Stimulated activated CD4-positive, alpha-beta T cell treated with anti-CD3 and anti-CD28 coated beads, Interleukin-1b, Interleukin-23, amount 100 ng/mL, for 1 hour (primary cell): ENCODE results near the gene AMOTL1.
"Not testable (repeated sequence)": the region's sequence is repeated elsewhere in the genome, so short reads cannot be mapped to it uniquely, and the experiment has no call there.

Experiments
- DNase-seq, 2 donors: peaks; one replicate each; pipeline ENCODE4 v3.0.0-alpha.2; 2020; ENCODE audit warnings: low read depth in 2 of 2

AMOTL1 gene

DNA sequence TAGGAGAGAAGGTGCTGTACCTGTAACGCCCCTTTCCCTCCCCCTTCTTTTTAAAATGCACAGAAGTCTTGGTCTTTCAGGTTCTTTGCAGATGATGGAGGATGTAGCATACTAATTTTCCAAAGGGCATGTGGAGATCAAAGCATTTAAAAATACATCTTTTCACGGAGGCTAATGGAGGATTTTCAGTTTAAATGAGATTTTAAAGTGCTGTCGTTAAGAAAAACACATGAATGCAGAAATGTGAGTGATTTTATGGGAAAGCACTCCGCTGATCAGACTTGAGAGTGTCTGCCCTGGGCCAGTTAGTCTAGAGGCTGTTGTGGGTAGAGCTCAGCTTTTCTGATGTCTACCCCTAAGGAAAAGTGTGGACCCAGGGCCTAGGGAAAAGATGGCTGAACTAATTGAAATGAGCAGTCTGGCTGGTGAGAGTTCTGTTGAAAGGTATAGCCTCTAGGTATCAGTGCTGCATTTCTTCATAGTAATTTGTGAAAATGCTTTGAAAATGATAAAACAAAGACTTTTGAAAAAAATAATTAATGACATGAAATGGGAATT, 2.5 kb downstream of the AMOTL1 start:
- DNase-seq: no peak

DNA sequence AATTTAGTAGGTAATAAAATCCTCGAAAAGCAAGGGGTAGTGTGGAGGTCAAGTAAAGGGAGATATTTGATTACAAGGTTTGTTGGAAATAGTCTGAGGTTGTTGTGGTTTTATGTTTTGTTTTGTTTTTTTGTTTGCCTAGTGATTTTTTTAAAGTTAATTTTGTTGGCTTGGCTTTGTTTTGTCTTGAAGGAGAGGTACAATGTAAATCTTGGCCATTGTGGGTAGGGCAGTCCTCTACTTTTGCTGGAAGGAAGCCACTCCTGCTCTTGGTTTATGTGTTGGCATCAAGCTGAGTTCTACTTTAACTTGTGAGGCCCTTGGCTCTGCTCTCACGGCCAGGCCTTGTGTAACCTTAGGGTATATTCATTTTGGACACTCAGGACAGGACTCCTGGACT, 3.2 kb downstream of the AMOTL1 start:
- no peak for DNase-seq

DNA sequence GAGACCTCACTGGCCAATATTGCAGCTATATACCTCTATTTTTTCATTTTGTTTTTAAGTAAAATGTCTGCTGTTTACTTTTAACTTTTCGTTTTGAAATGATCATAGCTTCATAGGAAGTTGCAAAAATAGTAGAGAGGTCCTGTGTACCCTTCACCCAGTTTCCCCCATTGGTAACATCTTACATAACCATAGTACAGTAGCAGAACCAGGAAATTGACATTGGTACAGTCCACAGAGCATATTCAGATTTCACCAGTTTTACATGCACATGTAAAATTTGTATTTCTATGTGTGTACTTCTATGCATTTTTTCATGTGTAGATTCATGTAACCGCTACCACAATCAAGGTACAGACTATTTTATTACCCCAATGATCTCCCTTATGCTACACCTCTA, 3.8 kb downstream of the AMOTL1 start:
- DNase-seq: no peak

DNA sequence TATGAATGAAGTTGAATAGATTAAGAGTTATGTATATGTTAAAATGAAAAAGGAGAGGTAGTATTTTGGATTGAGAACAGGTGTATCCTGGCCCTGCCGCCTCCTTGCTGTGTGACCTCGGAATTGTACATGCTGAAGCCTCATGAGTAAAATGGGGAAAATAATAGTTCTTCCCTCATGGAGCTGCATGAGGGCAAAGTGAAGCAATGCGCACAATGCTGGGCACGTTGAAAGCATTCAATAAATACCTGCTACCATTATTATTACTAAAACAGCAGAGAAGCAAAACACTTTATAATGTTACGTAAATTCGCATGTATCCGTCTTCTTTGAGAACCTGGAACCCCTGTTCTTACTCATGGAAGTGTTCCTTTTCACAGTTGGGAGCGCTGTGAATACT, 5.7 kb downstream of the AMOTL1 start:
- no peak for DNase-seq

DNA sequence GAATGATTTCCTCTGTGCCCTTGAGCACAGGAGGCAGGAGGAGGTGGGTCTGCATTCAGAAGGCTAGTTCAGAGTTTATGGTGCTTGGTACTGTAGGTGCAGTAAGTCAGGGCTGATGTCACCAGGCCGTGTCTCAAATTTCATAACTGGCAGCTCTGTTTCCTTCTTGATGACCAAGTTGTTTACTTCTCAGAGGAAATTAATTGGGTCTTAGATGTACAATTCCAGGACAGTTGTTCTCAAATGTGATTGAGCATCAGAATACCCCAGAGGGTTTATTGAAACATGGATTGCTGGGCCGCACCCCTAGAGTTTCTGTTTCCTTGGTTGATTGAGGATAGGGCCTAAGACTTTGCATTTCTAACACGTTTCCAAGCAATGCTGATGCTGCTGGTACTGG, 6.2 kb downstream of the AMOTL1 start:
- no peak for DNase-seq

DNA sequence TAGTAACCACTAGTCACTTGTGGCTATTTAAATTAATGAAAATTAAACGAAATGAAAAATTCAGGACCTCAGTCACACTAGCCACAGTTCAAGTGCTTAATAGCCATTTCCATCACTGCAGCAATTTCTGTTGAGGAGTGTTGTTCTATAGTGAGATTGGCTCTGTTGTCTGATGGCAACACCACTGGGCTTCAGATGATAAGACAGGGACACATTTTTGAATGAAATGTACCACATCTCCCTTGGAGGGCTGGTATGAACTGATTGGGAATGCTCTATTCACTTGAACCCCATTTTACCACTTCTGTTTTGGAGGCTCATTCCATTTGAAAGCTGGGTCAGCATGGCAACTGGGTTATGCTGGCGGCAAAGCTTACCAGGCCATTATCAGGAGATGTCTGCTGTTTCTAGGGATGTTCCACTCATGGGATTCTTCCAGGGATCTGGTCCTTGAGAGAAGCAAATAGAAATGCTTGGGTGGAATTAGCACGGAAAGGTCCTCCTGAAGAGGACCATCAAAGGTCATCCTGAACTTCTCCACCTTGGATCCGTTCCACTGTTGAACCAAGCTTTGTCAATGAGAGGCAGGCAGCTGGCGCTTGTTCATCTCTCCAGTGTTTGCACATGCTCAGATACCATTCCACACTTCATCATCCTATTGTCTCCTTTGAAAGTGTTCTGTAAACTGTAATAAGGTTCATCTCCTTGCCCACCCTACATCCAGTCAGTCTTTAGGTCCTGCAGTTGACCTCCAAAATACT, 7.6 kb downstream of the AMOTL1 start:
- DNase-seq: no peak

DNA sequence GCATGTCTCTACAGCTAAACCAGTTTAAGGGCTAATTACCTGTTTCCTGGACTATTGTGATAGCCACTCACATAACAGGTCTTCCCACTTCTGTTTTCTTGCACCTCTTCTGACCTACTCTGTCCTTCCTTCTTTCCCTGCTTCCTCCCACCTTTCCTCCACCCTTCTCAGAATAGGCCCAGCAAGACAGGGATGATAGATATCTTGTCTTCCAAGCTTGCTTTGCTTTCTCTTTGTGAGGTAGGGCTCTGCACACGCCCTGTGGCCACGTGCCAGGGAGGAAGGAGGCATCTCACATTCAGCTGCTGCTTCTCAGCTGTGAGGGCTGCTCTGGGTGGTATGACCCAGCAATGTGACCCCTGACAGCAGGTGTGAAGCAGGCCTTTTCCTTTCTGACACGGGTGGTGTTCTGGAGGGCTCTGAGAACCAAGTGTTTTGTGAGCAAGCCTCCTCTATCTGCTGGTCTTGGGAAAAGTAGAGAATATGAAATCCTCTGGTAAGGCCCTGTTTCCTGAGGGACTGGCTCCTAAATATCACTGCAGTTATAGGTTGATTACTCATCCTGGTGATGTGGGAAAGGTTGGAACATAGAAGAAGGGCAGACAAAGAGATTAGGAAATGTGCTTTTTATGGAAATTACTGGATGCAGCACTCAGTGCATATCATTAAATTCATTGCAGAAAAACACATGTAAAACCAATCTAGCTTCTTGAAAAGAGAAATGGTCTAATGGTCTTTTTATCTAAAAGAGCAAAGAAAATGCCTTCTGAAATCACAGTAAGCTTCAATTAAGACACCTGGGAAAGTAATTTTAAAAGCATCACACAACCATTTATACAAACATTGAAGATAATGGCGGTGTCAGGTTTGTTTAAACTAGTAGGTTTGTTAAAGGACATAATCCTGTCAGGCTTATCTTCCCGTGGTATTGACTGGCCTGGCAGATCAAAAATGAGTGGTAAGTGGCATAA, 8.5 kb downstream of the AMOTL1 start:
- DNase-seq: no peak

DNA sequence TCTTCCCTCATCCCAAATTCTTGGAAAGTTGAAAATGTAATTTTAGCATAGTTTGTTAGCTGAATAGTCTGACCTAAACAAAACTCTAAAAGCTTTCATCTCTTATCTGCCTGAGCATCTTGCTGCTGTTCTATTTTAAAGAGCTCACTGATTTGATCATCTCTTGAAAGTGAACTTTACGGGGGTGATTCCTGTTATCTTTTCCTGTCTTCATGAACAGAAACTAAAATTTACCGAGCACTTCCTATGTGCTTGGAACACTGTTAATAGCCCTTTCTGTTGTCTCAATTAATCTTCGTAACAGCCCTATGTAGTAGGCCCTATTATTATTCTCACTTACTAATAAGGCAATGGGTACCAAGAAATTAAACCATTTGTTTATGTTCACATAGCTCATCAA, 12.3 kb downstream of the AMOTL1 start:
- no peak for DNase-seq

DNA sequence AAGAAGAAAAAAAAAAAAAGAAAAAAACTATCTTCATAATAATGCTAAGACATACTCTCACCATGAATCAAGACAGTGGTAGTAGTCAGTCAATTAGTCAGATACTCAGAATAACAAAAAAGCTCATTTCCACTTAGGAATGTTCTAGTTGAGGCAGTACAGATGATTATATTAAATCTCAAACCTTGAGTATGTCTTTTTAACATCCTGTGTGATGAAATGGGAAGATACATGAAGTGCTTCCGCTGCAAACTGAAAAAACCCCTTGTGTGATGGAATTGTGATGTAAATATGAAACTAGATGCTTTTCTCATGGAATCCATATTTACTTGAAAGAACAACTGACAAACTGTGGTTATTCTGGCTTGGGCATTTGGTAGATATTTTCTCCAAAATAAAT, 13.7 kb downstream of the AMOTL1 start:
- DNase-seq: no peak

DNA sequence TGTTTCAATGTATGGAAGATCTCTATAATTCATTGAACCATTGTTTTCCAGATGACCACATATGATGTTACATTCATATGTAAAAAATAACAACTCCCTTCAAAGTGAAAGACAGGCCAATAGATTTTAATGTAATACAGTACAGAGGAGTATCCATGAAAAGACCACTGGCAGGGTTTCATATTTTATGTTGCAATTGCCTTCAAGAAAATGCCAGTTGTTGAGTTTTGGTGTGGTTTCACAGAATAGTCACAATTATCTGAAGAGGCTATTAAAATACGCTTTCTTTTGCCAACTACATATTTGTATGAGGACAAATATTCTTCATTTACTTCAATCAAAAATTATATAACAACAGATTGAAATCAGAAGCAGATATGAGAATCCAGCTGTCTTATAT, 14.3 kb downstream of the AMOTL1 start:
- DNase-seq: no peak

DNA sequence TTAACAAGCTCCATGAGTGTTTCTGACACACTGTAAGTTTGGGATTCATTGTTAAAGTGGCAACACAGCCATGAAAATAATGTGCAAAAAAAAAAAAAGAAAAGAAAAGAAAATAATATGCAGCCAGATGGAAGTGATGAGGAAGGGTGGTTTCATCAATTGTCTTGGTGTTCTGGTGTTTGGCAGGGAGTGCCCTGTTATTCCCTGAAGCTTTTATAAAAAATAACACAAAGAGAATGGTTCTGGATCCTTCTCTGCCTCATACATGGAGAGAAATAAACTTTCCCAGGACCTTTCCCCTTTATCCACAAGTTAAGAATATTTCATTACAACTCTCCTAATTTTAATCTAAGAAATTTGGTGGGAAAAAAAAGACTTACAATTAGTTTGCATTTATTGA, 16.7 kb downstream of the AMOTL1 start:
- DNase-seq: no peak

DNA sequence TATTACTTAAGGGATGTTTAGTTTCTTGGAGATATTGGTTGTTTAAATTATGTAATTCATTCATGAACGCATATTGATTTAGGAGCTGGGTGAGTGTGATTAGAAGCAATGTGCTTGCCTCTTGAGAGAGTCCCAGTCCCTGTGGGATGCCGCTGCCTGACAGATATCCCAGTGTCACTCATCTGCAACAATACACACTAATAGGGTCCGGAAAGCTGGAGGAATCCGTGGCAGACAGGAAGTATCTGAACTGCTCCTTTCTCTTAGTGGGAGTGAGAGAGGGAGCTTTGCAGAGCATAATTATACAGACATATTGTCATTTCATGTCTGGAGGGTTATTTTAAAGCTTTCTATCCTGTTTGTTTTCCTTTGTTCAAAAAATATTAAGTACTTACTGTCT, 17.4 kb downstream of the AMOTL1 start:
- no peak for DNase-seq

DNA sequence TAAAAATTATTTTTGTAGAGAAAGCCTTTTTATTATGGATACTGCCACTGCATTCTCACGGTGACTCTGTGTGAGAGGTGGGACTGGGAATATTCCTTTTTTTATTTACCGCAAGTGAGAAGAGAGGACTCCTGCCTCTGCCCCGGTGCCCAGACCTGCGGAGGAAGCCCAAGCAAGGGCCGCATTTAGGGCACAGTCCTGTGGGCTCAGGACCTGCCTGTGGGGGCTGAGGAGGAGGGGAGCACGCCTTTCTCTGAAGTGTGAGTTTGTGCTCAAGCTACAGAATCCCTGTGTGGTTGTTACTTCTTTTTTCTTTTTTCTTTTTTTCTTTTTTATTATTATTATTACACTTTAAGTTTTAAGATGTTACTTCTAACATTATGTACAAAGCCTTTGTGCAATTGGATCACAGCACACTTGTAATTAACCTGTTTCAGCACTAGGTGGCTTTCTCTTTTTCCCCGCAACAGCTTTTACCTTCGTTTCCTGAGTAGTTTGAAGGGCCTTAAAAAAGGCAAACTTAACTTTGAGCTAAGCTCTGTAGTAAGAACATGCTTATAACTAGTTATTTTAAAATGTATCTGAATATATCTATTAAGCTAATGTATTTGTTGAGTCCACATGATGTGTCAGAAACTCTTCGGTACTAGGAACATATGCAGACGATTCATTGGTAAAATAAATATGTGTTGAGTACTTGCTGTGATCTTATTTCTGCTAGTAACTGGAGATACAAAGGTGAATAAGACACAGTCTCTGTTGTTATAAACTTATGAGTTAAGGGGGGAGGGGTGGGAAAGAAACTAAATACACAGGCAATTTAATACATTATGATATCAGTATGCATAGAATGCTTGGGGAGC, 18.3 kb downstream of the AMOTL1 start:
- DNase-seq: no peak

DNA sequence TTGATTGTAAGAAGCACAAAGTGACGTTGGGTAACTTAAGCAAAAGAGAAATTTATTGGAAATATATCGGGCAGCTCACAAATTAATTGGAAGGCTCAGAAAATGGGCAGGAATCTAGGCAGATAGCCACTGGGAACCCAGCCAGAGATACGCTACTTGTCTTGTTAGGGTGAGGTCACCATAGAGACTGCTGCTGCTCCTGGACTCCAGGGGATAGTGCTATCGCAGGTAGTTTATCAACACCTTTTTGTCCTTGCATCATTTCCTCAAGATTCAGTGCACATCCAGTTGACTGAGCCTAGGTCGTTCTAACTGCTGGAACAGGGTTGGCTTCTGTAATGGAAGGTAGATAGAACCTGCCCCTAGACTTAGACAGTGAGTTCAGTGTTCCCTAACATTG, 19.6 kb downstream of the AMOTL1 start:
- DNase-seq: no peak

DNA sequence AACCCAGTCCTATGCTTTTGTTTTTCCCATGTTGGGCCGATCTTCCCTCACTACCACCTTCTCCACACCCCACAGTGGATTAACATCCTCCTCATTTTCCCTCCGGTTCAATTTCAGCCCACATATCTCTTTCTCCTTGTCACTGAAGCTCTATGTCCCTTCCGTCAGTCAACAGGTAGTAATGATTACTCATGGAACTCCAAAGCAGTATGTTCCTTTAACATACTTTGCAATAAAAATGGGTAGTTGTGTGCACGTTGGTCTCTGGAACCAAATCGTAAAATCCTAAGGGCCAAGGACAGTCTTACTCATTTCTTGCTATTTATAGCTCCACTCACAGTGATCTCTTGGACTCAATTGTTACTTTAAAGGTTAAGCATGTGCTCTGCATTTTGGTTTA, 20.2 kb downstream of the AMOTL1 start:
- no peak for DNase-seq

DNA sequence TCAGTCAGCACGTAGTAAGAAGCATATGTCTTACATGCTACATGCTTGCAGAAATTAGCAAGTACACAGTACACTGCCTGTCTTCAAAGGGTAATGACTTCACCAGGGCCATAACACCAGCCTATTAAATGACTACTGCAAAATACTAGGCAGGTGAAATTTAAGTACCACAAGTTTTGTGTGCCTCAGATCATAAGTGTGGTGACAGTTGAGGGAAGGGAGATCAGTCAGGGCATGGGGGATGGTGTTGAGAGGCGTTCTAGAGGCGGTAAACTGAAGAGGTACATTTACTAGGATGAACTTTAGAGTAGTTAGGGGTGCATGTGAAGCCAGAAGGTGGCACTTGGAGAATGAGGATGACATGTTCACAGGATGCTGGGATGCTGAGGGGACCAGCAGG, 22.0 kb downstream of the AMOTL1 start:
- DNase-seq: no peak

DNA sequence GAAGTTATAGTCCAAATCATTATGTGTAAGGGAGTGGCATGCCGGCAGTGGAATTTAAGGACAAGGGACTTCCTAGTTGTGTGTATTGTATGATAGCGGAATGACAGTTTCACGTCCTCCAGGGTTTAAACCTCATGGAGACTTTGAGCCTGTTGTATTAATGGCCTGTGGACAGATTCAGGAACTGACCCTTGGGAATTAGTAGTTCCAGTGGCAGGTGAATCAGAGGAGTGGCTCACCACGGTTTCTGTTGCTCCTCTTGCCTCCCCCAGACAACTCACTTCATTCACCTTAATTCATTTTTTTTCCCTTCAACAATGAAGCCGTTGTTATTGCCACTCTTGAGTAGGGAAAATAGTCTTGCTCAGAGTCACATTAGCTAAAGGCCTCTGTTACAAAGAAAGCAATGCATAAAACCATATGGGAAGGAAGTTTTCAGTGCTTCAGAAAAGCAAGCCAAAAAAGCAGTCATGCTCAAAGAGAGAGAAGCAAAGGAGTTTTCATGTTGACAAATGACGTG, 22.6 kb downstream of the AMOTL1 start:
- DNase-seq: no peak

DNA sequence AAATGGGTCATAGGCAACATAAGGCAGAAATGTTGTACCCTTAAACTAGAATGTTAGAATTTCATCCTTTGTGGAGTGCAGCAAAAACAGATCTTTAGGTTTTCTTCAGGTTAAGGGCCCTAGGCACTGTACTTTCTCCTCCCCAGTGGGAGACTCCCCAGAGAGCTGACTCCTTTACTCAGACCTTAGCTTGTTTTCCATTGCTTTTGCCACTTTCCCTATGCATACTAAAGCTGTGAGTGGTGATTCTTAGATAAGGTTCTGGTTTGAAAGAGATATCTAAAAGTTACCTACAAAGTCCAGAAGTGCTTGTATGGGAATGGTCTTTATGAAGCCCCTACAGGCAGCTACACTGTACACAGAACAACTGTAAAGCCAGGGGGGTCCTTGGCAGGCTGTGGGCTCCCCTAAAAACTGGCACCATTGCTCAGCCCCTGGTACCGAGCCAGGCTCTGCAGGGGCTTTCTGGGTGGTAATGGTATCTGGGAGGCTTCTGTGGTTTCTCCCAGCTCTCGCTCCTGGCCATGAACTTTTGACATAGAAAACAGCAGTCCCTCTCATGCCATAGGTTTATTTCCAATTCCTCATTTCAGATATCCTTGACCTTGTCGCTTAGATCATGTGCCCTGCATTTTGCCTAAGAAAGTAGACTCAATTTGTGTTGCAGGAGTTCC, 23.2 kb downstream of the AMOTL1 start:
- DNase-seq: no peak

DNA sequence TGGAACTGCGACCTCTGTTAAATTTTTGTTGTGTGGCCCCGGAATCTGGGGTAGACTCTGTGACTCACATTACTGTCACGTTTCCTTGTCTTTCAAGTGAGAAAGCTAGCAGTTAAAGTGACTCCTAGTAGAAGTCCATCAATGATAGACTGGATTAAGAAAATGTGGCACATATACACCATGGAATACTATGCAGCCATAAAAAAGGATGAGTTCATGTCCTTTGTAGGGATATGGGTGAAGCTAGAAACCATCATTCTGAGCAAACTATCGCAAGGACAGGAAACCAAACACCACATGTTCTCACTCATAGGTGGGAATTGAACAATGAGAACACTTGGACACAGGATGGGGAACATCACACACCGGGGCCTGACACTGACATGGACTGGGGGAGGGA, 23.8 kb downstream of the AMOTL1 start:
- DNase-seq: not testable (repeated sequence)

DNA sequence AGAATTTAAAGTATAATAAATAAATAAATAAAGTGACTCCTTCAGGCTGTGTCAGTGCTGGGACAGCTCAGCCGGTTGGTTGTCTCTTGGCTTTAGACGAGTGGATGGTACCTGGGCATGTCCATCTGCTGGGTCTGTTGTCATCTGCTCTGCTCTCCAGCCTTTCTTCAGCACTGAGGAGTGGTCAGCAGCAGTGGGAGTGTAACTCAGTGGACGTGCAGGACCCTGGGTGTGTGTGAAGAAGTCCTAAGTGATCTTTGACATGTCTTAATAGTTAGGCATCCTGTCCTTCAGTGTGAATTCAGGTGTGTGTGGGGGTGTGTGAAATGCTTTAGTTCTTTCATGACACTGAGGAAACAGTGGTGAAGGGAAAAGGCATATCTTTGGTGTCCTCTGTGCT, 24.3 kb downstream of the AMOTL1 start:
- no peak for DNase-seq

DNA sequence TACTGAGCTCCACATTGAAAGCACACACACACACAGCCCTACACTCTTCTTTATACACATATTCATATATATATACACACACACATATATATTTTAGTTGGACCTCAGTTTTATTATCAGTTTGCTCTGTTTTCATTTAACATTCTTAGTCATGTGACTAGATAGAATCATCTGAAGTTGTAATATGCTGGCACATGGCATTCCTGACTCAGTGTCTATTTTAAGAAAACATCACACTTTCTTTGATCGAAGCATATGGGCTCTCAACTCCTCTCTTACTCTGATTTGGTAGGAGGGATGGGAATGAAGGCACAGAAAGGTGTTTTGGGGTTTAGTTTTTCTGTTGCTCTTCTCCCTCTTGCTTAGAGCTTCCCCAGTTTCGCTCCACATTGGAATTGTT, 24.8 kb downstream of the AMOTL1 start:
- no peak for DNase-seq
